IPS-18c (cell line): Measurements from ENCODE around the gene NOL4L.

ENCODE experiments used
- H3K4me3 ChIP-seq: 2 replicates; pipeline ENCODE4 v1.7.0; 2013; ENCODE audit warnings: low read depth, mild to moderate bottlenecking, low read length, moderate library complexity; ENCODE audit not compliant: insufficient read depth
- H3K9me3 ChIP-seq: one replicate; pipeline ENCODE4 v1.6.1; 2013; ENCODE audit warnings: mild to moderate bottlenecking, low read length, moderate library complexity; ENCODE audit not compliant: control insufficient read depth, insufficient read depth

The NOL4L gene

GRCh38 chr20:32457479-32457986 is 127.6 kb downstream of the NOL4L start:
- Histone ChIP-seq H3K9me3 (peaks cover 3% of the 10 kb centered on the region), H3K4me3 (peak overlapping the region; percentile 60)

DNA sequence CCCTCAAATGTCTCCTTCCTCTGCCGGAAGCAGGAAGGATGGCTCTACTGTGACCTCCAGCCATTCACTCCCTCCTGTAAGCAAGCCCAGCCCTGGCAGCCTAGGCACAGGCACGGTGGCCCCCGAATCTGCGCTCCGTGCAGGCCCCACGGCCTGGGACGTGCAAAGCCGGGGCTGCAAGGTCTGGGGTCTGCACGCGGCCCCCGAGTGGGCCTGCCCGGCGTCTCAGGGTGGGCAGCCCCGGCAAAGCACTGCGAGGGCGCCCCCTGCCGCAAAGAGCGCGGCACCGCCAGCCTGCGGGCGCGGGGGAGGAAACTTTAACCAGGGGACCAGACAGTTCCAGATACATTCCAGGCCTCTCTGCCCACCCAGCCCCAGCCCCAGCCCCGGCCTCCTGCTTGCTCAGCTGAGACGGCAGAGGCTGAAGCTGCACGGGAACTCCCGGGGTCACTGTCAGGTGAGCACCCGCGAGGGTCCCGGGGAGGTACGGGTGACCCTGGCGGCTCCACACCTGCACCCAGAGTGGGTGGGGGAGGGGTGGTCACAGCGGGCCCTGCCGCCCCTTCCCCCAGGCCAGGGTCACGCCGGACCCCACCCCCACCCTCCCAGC is 128.2 kb downstream of the NOL4L start:
- Histone ChIP-seq H3K9me3 (peaks cover 3% of the 10 kb centered on the region), H3K4me3 (peak overlapping the region; percentile 60)

- H3K4me3 ChIP-seq: no peak overlapping the region
Measured at GRCh38 chr20:32455901-32456701, 129.0 kb downstream of the NOL4L start.

GRCh38 chr20:32455171-32455900 is 129.8 kb downstream of the NOL4L start:
- Histone ChIP-seq H3K4me3 (no peak overlapping the region), H3K9me3 (peaks cover 3% of the 10 kb centered on the region)

More at GRCh38 chr20:32455901-32456701, 129.0 kb downstream of the NOL4L start:
- peaks cover 3% of the 10 kb centered on the region for H3K9me3 ChIP-seq

GRCh38 chr20:32454164-32455145 is 130.7 kb downstream of the NOL4L start:
- peaks cover 3% of the 10 kb centered on the region for H3K9me3 ChIP-seq
- H3K4me3 ChIP-seq: no peak overlapping the region

GRCh38 chr20:32453467-32454163 is 131.5 kb downstream of the NOL4L start:
- H3K4me3 ChIP-seq: no peak overlapping the region
- peaks cover under 1% of the 10 kb centered on the region for H3K9me3 ChIP-seq

DNA sequence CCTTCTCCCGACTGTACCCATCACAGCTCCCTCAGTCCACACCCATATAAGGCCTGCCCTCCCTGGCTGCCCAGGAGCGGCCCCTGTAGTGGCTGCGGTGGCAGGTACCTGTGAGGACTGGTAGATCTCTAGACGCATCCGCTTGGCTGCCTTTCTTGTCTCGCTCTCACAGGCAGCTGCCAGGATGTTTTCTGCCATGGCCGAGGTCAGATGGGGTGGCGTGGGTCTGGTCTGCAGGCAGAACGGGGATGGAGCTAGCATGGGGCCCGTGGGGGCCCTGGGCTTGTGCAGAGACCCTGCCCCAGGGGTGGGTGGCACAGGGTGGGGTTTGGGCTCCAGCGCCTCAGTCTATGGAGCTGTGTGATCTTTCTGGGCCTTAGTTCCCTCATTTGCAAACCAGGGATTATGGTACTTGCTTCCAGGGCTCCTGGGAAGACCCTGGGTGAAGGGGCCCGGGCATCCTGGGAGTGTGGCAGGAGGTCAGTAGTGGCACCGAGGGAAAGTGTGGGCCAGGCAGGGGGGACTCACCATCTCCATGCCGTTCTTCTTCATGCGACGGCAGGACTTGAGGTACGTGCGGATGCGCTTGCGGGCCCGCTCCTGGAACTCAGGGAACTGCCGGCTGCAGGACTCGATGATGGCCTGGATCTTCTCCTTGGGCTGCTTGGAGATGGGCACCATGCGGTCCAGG is 132.2 kb downstream of the NOL4L start:
- no peak overlapping the region for H3K4me3 ChIP-seq

GRCh38 chr20:32451682-32452461 is 133.3 kb downstream of the NOL4L start:
- no peaks in the 10 kb centered on the region for H3K9me3 ChIP-seq
- no peak overlapping the region for H3K4me3 ChIP-seq

More for the DNA sequence above, 132.2 kb downstream of the NOL4L start:
- no peaks in the 10 kb centered on the region for H3K9me3 ChIP-seq

DNA sequence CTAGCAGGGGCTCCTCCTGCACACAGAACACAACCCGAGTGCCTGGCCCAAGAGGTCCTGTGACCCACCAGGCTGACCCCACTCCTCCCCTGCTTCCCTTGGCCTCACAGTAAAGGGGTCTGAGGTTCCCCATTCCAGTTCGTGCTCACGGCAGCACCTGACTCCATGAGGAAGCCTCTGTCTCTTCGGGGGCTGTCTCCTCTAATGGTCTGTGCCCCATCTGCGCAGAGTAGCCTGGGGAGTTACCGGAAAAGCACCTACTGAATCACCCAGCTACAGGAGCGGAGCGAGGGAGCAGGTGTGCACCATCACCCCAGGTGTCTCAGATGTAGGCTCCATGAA is 133.8 kb downstream of the NOL4L start:
- no peak overlapping the region for H3K4me3 ChIP-seq
- H3K9me3 ChIP-seq: no peaks in the 10 kb centered on the region

GRCh38 chr20:32450484-32451061 is 134.6 kb downstream of the NOL4L start:
- Histone ChIP-seq H3K9me3 (no peaks in the 10 kb centered on the region), H3K4me3 (no peak overlapping the region)

DNA sequence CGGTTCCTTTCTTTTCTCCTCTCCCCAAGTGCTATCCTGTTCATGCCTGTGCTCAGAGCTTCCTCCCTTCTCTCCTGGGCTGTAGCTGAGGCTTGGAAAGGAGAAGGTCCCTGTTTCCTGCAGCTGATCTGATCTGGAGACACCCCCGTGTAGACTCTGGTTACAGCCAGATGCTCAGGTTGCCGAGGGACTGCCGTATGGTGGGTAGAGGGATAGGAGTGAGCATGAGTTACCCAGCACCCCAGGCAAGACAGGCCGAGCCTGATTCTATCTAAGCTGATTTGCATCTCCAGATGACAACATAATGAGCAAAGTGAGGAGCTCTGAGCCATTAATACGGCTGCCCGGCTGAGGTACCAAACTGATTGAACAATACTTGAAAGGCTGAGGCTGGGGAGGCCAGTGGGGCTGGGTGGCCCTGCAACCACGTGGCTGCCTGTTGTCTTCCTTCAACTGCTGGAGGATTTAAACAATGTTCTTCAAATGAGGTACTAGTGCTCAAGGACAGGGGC is 135.2 kb downstream of the NOL4L start:
- Histone ChIP-seq H3K4me3 (no peak overlapping the region), H3K9me3 (no peaks in the 10 kb centered on the region)

- H3K4me3 ChIP-seq: no peak overlapping the region
- no peaks in the 10 kb centered on the region for H3K9me3 ChIP-seq
Measured at GRCh38 chr20:32449057-32449889, 135.9 kb downstream of the NOL4L start.

GRCh38 chr20:32448306-32449056 is 136.7 kb downstream of the NOL4L start:
- Histone ChIP-seq H3K9me3 (no peaks in the 10 kb centered on the region), H3K4me3 (no peak overlapping the region)
